ENCODE measurements around the gene STARD5. TPM values are rescaled to one million over a fixed set of nuclear protein-coding genes. Genes with fewer than 3 reads are reported as not detected.

Gene STARD5
- total and polyA plus RNA-seq, 9 of the 15 experiments (the other 6 are each of a cell fraction or from before 2014, with no cell fraction given) = 1.7 to 5.7 (median 2.2) TPM

GRCh38 chr15:81275711-81276392 is 48.1 kb downstream of the STARD5 start:
- ChIA-PET POLR2A (no interaction called here), CTCF (ENCODE audit: low intra/inter-chr PET ratio) (interaction anchor here (0.7 to 2.2 kb wide), 3 partner anchors 9 to 125 kb away, joined by 5 to 21 read pairs (median 5); no protein-coding TSS in a partner anchor)
- Histone ChIP-seq H3K36me3 (ENCODE audit: control insufficient read depth, insufficient read depth, low read length) (no peaks in the 10 kb centered on the region), H3K9me1 (ENCODE audit: control insufficient read depth, insufficient read depth, low read length) (no peaks in the 10 kb centered on the region), H3K4me2 (ENCODE audit: insufficient read depth, low read length) (no peak overlapping the region), H3K9me3 (replicated peaks; ENCODE audit: control insufficient read depth, insufficient read depth, low read depth, low read length) (no peaks in the 10 kb centered on the region), H2AFZ (ENCODE audit: low read depth, low read length) (no peak overlapping the region), H3K4me1 (replicated peaks in 1 of 2; ENCODE audit: control insufficient read depth in 2 of 2, insufficient read depth in 2 of 2, low read length in 2 of 2) (no peaks in the 10 kb centered on the region; a peak in 1 of 5 replicates), H3K27me3 (ENCODE audit: control insufficient read depth in 2 of 2, insufficient read depth in 2 of 2, low read length in 2 of 2) (no peaks in the 10 kb centered on the region), H3K27ac (ENCODE audit: extremely low read depth, low read depth, low read length) (no peak overlapping the region), H3K9ac (ENCODE audit: insufficient read depth in 1 of 2, low read depth in 2 of 2, low read length in 2 of 2) (no peak overlapping the region), H3K79me2 (ENCODE audit: control insufficient read depth, insufficient read depth, low read length) (no peaks in the 10 kb centered on the region), H3K4me3 (no peak overlapping the region), H4K20me1 (replicated peaks; ENCODE audit: control insufficient read depth, insufficient read depth, low read length) (no peaks in the 10 kb centered on the region)
- BruUV-seq (replicated peaks) = no TSS peak
- DNase-seq (ENCODE audit: extremely low read depth in 1 of 4, low spot score in 3 of 4) (no peak), FAIRE-seq (peak; percentile 37), ATAC-seq (no peak)
- intact Hi-C loops (cut with micrococcal nuclease) (loop anchor here (1.0 to 10.0 kb wide), 4 partner anchors 58 to 659 kb away; no protein-coding TSS in a partner anchor), in situ Hi-C loops (cut with MboI) (no loop called here)
- WGBS (ENCODE audit: insufficient coverage, low coverage, missing lambda C conversion rate) = 62% methylated on average over 3 of the region's 3 CpGs
- TF ChIP-seq ZNF511 (CRISPR knock-in tag; IDR thresholded peaks at IDR 0.05) = no peak
- no peak for TF ChIP-seq NCOR1 (IDR thresholded peaks at IDR 0.05)
- TF ChIP-seq RFX1 (IDR thresholded peaks at IDR 0.05) = no peak
- no peak for TF ChIP-seq CTCFL (IDR thresholded peaks at IDR 0.05; ENCODE audit: borderline replicate concordance, insufficient read depth, low read depth, low read length, poor library complexity, severe bottlenecking)
- no peak for TF ChIP-seq ZNF143 (CRISPR knock-in tag; IDR thresholded peaks at IDR 0.05)
- no peak for TF ChIP-seq ATF4 (CRISPR knock-in tag; IDR thresholded peaks at IDR 0.05)
- TF ChIP-seq GABPB2 (CRISPR knock-in tag; conservative IDR thresholded peaks at IDR 0.05) = no peak
- TF ChIP-seq ZFP36 (IDR thresholded peaks at IDR 0.05; ENCODE audit: low read depth, low read length, partially characterized antibody) = no peak
- no peak for TF ChIP-seq AFF1 (IDR thresholded peaks at IDR 0.05; ENCODE audit: low read depth in 1 of 2, partially characterized antibody in 2 of 2)
- TF ChIP-seq POU5F1 (IDR thresholded peaks at IDR 0.05; ENCODE audit: borderline replicate concordance, low read depth, low read length, partially characterized antibody) = no peak
- no peak for TF ChIP-seq LEF1 (IDR thresholded peaks at IDR 0.05)
- no peak for TF ChIP-seq PYGO2 (tag; IDR thresholded peaks at IDR 0.05)
- TF ChIP-seq TFAP4 (CRISPR knock-in tag; IDR thresholded peaks at IDR 0.05; ENCODE audit: borderline replicate concordance) = no peak
